Neutrophil (primary cell): Measurements from ENCODE around the gene TPPP3.
"Not testable (repeated sequence)": the region's sequence is repeated elsewhere in the genome, so short reads cannot be mapped to it uniquely, and the experiment has no call there.

ENCODE experiments used
- H3K27ac ChIP-seq: fragments of 200-600 bp; sonication (generic); 2 replicates; pipeline ENCODE4 v1.5.1; 2016; ENCODE audit warnings: mild to moderate bottlenecking, moderate library complexity
- H3K27me3 ChIP-seq: fragments of 200-600 bp; sonication (generic); 2 replicates; pipeline ENCODE4 v1.6.0; 2016; ENCODE audit warnings: mild to moderate bottlenecking
- H3K36me3 ChIP-seq: fragments of 200-600 bp; sonication (generic); 2 replicates; pipeline ENCODE4 v1.5.1; 2017
- H3K4me1 ChIP-seq, 2 experiments: fragments of 200-600 bp in 1 of 2; sonication (generic) in 1 of 2; 1 replicate in 1 of 2; 2 replicates in 1 of 2; pipeline versions ENCODE4 v1.5.1 to v1.6.1; 2013 to 2016; ENCODE audit warnings: low read depth in 1 of 2, low read length in 1 of 2, mild to moderate bottlenecking in 1 of 2, moderate library complexity in 1 of 2; ENCODE audit not compliant: control insufficient read depth in 1 of 2, insufficient read depth in 1 of 2
- H3K4me3 ChIP-seq, 2 experiments: fragments of 200-600 bp in 1 of 2; sonication (generic) in 1 of 2; 1 replicate in 1 of 2; 2 replicates in 1 of 2; pipeline ENCODE4 v1.5.1; 2013 to 2016; ENCODE audit warnings: low read depth in 1 of 2, low read length in 1 of 2, mild to moderate bottlenecking in 1 of 2, moderate library complexity in 1 of 2
- H3K9me3 ChIP-seq: fragments of 200-600 bp; sonication (generic); 2 replicates; pipeline ENCODE4 v1.5.1; 2016
- TF ChIP-seq, protein P1 (sequence below): fragments of 200-600 bp; sonication (generic); IDR thresholded peaks from 2 replicates; pipeline ENCODE4 v1.5.1; 2016; ENCODE audit warnings: antibody characterized with exemption

The TPPP3 gene

GRCh38 chr16:67384778-67385510 lies 8.4 kb downstream of the TPPP3 start:
- no peak overlapping the region for H3K4me3 ChIP-seq
- peaks cover 9% of the 10 kb centered on the region for H3K27me3 ChIP-seq
- no peak overlapping the region for H3K27ac ChIP-seq
- no peaks in the 10 kb centered on the region for H3K36me3 ChIP-seq
- H3K9me3 ChIP-seq: no peaks in the 10 kb centered on the region
- TF ChIP-seq, protein P1, sequence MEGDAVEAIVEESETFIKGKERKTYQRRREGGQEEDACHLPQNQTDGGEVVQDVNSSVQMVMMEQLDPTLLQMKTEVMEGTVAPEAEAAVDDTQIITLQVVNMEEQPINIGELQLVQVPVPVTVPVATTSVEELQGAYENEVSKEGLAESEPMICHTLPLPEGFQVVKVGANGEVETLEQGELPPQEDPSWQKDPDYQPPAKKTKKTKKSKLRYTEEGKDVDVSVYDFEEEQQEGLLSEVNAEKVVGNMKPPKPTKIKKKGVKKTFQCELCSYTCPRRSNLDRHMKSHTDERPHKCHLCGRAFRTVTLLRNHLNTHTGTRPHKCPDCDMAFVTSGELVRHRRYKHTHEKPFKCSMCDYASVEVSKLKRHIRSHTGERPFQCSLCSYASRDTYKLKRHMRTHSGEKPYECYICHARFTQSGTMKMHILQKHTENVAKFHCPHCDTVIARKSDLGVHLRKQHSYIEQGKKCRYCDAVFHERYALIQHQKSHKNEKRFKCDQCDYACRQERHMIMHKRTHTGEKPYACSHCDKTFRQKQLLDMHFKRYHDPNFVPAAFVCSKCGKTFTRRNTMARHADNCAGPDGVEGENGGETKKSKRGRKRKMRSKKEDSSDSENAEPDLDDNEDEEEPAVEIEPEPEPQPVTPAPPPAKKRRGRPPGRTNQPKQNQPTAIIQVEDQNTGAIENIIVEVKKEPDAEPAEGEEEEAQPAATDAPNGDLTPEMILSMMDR: no peak
- peaks cover 2 to 4% of the 10 kb centered on the region in 2 experiments for H3K4me1 ChIP-seq

- Histone ChIP-seq H3K4me1 (no peaks in the 10 kb centered on the region), H3K4me3 (no peak overlapping the region), H3K36me3 (no peaks in the 10 kb centered on the region), H3K27ac (no peak overlapping the region), H3K27me3 (peaks cover 9% of the 10 kb centered on the region), H3K9me3 (no peaks in the 10 kb centered on the region)
- TF ChIP-seq, protein P1: no peak
These were observed 10.0 kb downstream of the TPPP3 start for GRCh38 chr16:67383284-67383683.

GRCh38 chr16:67378642-67379041 lies 14.7 kb downstream of the TPPP3 start:
- Histone ChIP-seq H3K4me1 (no peaks in the 10 kb centered on the region), H3K9me3 (no peaks in the 10 kb centered on the region), H3K4me3 (no peak overlapping the region), H3K27me3 (no peaks in the 10 kb centered on the region), H3K27ac (no peak overlapping the region), H3K36me3 (no peaks in the 10 kb centered on the region)
- TF ChIP-seq, protein P1: no peak

DNA sequence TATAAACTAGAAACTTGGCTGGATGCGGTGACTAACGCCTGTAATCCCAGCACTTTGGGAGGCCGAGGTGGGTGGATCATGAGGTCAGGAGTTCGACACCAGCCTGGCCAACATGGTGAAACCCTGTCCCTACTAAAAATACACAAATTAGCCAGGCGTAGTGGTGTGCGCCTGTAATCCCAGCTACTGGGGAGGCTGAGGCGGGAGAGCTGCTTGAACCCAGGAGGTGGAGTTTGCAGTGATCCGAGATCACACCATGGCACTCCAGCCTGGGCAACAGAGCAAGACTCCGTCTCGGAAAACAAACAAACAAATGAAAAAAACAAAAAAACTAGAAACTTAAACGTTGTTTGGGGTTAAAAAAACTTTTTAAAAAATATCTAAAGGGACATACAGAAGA lies 17.3 kb downstream of the TPPP3 start:
- H3K27me3 ChIP-seq, H3K4me3 ChIP-seq, H3K9me3 ChIP-seq, H3K27ac ChIP-seq, H3K4me1 ChIP-seq, H3K36me3 ChIP-seq: not testable (repeated sequence)

DNA sequence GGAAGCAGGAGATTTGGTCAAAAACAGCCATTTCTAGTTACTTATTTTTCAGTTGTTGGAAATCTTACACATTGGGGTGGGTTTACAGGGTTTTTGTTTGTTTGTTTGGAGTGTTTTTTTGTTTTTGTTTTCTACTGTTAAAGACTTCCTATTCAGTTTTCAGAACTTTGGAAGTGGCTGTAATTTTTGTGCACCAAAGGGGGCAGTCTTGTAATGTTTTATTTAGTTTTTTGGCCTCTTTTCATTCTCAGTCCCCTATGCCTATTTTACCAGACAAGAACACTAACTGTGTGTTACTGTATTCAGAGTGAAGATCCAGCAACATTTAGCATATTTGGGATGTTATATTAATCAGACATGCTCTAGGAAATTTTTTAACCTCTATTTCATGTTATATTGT lies 20.6 kb downstream of the TPPP3 start:
- TF ChIP-seq, protein P1: no peak
- no peaks in the 10 kb centered on the region for H3K4me1 ChIP-seq
- H3K27ac ChIP-seq: no peak overlapping the region
- H3K27me3 ChIP-seq: peaks cover 19% of the 10 kb centered on the region
- H3K36me3 ChIP-seq: no peaks in the 10 kb centered on the region
- no peak overlapping the region for H3K4me3 ChIP-seq
- H3K9me3 ChIP-seq: no peaks in the 10 kb centered on the region

DNA sequence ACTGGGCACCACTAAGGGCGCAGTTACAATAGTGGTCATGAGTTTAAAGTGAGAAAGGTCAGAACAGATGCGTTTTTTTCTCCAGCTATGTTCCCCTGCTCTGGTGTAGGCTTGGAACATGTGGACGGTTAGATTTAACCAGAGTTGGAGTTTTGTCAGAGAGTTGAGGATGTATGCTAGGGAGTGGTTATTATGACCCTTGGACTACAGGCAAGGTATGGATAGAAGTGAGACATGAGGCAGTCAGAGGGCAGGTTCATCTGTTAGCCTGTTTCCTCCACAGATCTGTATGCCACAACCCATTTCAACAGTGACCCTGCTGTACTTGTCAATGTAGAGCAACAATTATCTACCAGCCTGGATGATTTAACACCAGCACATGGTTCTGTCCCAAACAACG lies 22.6 kb downstream of the TPPP3 start:
- H3K9me3 ChIP-seq: no peaks in the 10 kb centered on the region
- no peaks in the 10 kb centered on the region for H3K36me3 ChIP-seq
- H3K27ac ChIP-seq: no peak overlapping the region
- H3K27me3 ChIP-seq: peaks cover 19% of the 10 kb centered on the region
- H3K4me3 ChIP-seq: no peak overlapping the region
- no peaks in the 10 kb centered on the region for H3K4me1 ChIP-seq
- TF ChIP-seq, protein P1: no peak
